ENCODE measurements around the gene CDH15. TPM values are rescaled to one million over a fixed set of nuclear protein-coding genes. Genes with fewer than 3 reads are reported as not detected.

The CDH15 gene
- total and polyA plus RNA-seq, 9 of the 15 experiments (the other 6 are each of a cell fraction or from before 2014, with no cell fraction given) = 0.07 to 0.18 TPM; not detected in 7

- TF ChIP-seq ETS1 (conservative IDR thresholded peaks at IDR 0.05; ENCODE audit: control insufficient read depth, low read depth, low read length) = 0 out of 2 replicates have a peak, but pooled peaks have one; percentile 17
- no peak for TF ChIP-seq GABPB2 (CRISPR knock-in tag; conservative IDR thresholded peaks at IDR 0.05)
- peak; percentile 97 for TF ChIP-seq SMAD4 (CRISPR knock-in tag; conservative IDR thresholded peaks at IDR 0.05)
- no peak for TF ChIP-seq GTF2F1 (IDR thresholded peaks at IDR 0.05; ENCODE audit: low read depth, low read length)
- no peak for TF ChIP-seq GATA2 (CRISPR knock-in tag; IDR thresholded peaks at IDR 0.05)
- no peak for TF ChIP-seq GTF2B (IDR thresholded peaks at IDR 0.05; ENCODE audit: extremely low read depth, insufficient read length)
- no peak for TF ChIP-seq ETS2 (tag; IDR thresholded peaks at IDR 0.05; ENCODE audit: borderline replicate concordance, poor library complexity, severe bottlenecking)
- no peak for TF ChIP-seq CREB3 (tag; conservative IDR thresholded peaks at IDR 0.05; ENCODE audit: low read depth)
- no peak for TF ChIP-seq ZC3H4 (CRISPR knock-in tag; IDR thresholded peaks at IDR 0.05; ENCODE audit: borderline replicate concordance)
- TF ChIP-seq SPI1 (IDR thresholded peaks at IDR 0.05; ENCODE audit: borderline replicate concordance, low read depth, low read length) = no peak
- no peak for TF ChIP-seq TAL1 (IDR thresholded peaks at IDR 0.05)
- TF ChIP-seq ZMIZ1 (IDR thresholded peaks at IDR 0.05; ENCODE audit: low read depth in 2 of 2, low read length in 2 of 2) = no peak
- TF ChIP-seq NFE2L1 (tag; IDR thresholded peaks at IDR 0.05; ENCODE audit: borderline replicate concordance, low read depth) = no peak
- TF ChIP-seq ILF3 (IDR thresholded peaks at IDR 0.05; ENCODE audit: borderline replicate concordance) = no peak
- no peak for TF ChIP-seq CBX5 (IDR thresholded peaks at IDR 0.05; ENCODE audit: borderline replicate concordance, low read depth)
- TF ChIP-seq HDAC6 (IDR thresholded peaks at IDR 0.05; ENCODE audit: low read depth, low read length) = no peak
- TF ChIP-seq ZNF408 (CRISPR knock-in tag; IDR thresholded peaks at IDR 0.05; ENCODE audit: low read depth) = no peak
- TF ChIP-seq DEAF1 (CRISPR knock-in tag; IDR thresholded peaks at IDR 0.05) = peak; percentile 98
These were observed 4.1 kb upstream of the CDH15 start (continued) for GRCh38 chr16:89167425-89167941.

All from K562 (cell line).